GM18868 (cell line): ENCODE results near the gene RTN4R.
"Not testable (repeated sequence)": the region's sequence is repeated elsewhere in the genome, so short reads cannot be mapped to it uniquely, and the experiment has no call there.

Source experiments
- ATAC-seq: cut with Tn5 transposase; IDR thresholded peaks from one replicate; pipeline ENCODE4 v1.9.1; 2021; ENCODE audit warnings: mild to moderate bottlenecking, moderate library complexity; ENCODE audit not compliant: unreplicated experiment

The RTN4R gene

GRCh38 chr22:20268279-20269012, at the start of gene RTN4R:
RTN4R (minus strand) TSS chr22:20268318; CDS start chr22:20268092, 226 bp downstream.
- ATAC-seq = no peak

- not testable (repeated sequence) for ATAC-seq
Observed at GRCh38 chr22:20317402-20318042, 49.4 kb upstream of the RTN4R start.

- ATAC-seq = no peak
Observed at GRCh38 chr22:20316844-20317401, 48.8 kb upstream of the RTN4R start.

GRCh38 chr22:20316217-20316843, 48.2 kb upstream of the RTN4R start:
- no peak for ATAC-seq

- ATAC-seq = no peak
Observed at GRCh38 chr22:20315337-20316216, 47.5 kb upstream of the RTN4R start.

GRCh38 chr22:20314741-20315336, 46.7 kb upstream of the RTN4R start:
- ATAC-seq = not testable (repeated sequence)

- not testable (repeated sequence) for ATAC-seq
Observed at GRCh38 chr22:20314206-20314605, 46.1 kb upstream of the RTN4R start.

- not testable (repeated sequence) for ATAC-seq
Observed at GRCh38 chr22:20313306-20314077, 45.4 kb upstream of the RTN4R start.

GRCh38 chr22:20312396-20313191, 44.5 kb upstream of the RTN4R start:
- no peak for ATAC-seq

- ATAC-seq = not testable (repeated sequence)
Observed at GRCh38 chr22:20311249-20312062, 43.3 kb upstream of the RTN4R start.

- ATAC-seq = not testable (repeated sequence)
Observed at GRCh38 chr22:20310773-20311172, 42.7 kb upstream of the RTN4R start.

- not testable (repeated sequence) for ATAC-seq
Observed at GRCh38 chr22:20310180-20310579, 42.1 kb upstream of the RTN4R start.

GRCh38 chr22:20308806-20309650, 40.9 kb upstream of the RTN4R start:
- ATAC-seq = not testable (repeated sequence)

- ATAC-seq = not testable (repeated sequence)
Observed at GRCh38 chr22:20307448-20308447, 39.6 kb upstream of the RTN4R start.

GRCh38 chr22:20306646-20307447, 38.7 kb upstream of the RTN4R start:
- ATAC-seq = not testable (repeated sequence)
